Ovary (tissue), 3 donors: ENCODE measurements around the gene MSL3B.

Experiments used
- CTCF ChIP-seq, 3 donors: fragments of 450-650 bp in 2 of 3; fragments of 200-600 bp in 1 of 3; IDR thresholded peaks; one replicate each; pipeline versions ENCODE4 v1.5.1 to v1.8.0; 2016 to 2022; ENCODE audit warnings: antibody characterized with exemption in 3 of 3, mild to moderate bottlenecking in 1 of 3
- POLR2A ChIP-seq: fragments of 450-650 bp; IDR thresholded peaks from one replicate; pipeline ENCODE4 v1.6.1; 2017; ENCODE audit warnings: antibody characterized with exemption, mild to moderate bottlenecking, moderate library complexity
- donor health status: DM: no; HTN: no; CAD: no.

GRCh38 chr2:233819884-233820773, 48.1 kb downstream of the MSL3B start:
- TF ChIP-seq CTCF (IDR thresholded peaks at IDR 0.05): no peak
- no peak for TF ChIP-seq POLR2A
